CD4-positive, alpha-beta T cell treated with Interleukin-21 for 1 hour (primary cell): Measurements from ENCODE around the gene ZDHHC13.

ENCODE experiments used
- DNase-seq: peaks from one replicate; pipeline ENCODE4 v3.0.0-alpha.2; 2020

Gene ZDHHC13

DNA sequence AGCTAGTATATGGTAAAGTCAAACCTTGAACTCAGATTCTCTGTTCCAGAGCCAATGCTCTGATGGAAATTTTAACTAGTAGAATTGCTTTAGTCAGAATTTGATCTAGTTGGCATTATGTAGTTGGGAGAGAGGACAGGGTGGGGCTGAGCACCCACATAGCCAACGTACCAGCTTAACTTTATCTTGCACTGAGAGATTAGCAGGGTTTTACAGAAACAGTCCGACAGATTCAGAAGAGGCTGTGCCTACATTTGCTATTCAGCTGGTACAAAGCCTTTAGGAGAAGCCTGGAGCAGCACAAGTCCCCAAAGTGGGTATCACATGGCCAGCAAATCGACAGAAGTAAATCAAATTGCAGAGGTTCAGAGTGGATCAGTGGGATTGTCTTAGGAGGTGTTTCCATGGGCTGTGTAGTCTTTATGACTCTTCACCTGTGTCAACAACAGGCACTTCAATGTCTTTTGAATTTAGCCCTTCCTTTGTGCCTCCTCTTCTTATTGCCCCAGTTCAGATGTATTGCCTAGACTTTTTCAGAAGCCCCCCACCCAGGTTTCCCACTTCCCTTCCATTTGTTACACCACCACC lies 92.1 kb downstream of the ZDHHC13 start:
- DNase-seq, result no peak

DNA sequence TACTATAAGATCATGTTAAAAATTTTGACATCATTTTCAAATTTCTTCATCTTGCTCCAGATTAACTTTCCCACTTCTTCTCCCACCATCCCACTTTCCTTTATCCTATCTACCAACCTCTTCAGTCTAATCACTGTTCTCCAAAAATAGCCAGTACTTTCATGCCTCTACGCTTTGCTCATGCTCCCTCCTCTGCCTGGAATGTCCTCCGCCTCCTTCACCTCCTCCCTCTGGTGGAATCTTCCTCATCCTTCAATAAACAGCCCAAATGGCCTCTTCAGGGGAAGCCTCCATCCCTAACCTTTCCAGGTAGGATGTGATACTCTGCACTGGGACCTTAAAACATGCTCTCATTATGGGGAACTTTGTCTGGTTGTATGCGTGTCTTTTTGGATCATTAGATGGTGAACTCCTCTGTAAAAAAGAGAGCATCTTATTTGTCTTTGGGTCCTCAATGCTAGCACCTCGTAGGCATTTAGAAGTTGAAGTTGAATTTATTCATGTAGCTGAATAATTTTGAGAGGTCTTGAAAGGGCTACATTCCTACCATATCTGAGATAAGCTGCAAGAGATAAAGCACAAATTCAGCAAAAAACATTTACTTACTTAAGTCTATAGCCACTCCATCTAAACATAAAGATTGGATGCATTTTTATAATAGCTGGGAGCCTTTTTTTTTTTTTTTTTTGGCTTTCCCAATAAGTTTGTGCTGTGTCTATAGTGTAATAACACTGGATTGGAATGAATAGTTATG lies 92.8 kb downstream of the ZDHHC13 start:
- DNase-seq, result no peak

DNA sequence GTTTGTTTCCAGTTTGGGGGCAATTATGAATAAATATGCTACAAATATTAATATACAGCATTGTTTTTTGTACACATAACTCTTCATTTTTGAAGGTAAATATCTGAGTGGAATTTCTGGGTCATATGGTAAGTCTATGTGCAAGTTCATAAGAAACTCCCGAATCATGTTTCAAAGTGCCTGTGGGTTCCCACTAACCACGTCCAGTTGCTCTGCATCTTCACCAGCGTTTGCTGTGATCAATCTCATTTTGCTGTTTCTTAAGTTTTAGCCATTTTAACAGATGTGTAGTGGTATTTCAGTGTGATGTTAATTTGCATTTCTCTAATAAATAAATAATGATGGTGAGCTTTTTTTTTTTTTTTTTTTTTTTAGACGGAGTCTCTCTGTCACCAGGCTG lies 99.1 kb downstream of the ZDHHC13 start:
- DNase-seq, result no peak

DNA sequence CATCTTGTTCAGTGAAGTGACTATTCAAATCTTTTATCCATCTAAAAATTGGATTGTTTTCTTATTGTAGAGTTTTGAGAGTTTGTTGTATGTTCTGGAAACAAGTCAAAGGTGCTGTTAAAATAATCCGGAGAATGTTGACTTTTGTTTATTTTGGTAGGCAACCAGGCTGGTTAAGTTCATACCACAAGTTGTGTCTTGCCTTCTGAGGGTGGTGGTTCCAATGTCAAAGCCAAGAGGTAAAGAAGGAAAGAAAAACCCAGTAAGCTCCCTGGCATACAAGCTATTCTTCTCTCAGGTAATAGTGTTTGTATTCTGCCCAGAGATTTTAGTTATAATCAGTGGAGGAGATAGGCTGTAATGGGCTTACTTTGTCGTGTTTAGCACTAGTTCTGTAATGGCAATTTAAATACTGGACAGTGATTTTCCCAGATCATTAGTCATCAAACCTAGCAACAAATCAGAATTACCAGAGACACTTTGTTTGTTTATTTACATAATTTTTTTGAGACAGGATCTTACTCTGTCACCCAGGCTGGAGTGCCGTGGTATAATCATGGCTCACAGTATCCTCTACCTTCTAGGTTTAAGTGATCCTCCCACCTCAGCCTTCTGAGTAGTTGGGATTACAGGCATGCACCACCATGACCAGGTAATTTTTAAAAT lies 99.9 kb downstream of the ZDHHC13 start:
- no peak for DNase-seq

DNA sequence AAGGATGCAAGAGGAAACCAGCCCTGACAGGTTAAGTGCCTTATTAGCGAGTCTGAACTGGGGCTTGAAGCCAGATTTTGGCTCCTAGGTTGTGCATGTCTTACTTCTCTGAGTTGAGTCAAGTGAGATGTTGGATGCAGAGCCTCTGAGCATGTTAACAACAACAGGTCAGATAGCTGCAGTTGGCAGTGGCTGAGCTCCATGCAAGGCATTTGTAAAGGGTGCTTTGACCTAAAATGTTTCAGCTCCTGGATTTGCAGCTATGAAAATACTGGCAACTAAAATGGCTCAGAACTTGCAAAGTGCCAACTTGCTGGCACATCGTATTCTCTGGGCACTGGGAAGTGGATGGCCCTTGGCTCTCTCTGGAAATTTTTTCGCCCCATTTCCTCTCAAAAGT lies 101.2 kb downstream of the ZDHHC13 start:
- DNase-seq, result no peak

DNA sequence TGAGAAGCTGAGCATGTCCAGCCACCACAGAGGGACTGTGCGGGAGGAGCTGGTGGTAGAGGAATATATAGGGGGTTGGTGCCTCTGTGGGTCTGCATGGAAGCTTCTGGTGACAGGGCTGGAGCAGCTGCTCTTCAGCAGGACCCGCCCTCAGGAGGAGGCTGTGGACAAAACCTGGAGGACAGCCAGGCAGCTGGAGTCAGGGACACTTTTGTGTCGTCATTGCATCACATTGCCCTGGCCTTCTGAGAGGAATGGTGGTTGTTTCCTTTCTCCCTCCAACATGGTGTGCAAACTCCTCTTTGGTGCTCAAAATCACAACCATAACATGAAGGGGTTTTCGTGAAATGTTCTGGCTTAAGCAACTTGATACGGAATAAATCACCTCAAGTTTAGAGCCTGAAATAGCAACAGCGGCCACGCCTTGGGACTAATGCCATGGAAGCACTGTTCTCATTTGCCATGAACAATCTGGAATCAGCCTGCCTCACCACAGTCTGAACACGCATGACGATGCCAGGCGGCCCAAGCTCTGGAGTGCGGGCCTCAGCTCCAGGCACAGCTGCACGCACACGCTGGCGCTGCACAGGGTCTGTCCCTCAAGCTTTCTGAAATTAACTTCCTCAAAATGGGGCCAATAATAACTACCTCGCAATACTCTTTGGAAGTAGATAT lies 102.0 kb downstream of the ZDHHC13 start:
- no peak for DNase-seq

DNA sequence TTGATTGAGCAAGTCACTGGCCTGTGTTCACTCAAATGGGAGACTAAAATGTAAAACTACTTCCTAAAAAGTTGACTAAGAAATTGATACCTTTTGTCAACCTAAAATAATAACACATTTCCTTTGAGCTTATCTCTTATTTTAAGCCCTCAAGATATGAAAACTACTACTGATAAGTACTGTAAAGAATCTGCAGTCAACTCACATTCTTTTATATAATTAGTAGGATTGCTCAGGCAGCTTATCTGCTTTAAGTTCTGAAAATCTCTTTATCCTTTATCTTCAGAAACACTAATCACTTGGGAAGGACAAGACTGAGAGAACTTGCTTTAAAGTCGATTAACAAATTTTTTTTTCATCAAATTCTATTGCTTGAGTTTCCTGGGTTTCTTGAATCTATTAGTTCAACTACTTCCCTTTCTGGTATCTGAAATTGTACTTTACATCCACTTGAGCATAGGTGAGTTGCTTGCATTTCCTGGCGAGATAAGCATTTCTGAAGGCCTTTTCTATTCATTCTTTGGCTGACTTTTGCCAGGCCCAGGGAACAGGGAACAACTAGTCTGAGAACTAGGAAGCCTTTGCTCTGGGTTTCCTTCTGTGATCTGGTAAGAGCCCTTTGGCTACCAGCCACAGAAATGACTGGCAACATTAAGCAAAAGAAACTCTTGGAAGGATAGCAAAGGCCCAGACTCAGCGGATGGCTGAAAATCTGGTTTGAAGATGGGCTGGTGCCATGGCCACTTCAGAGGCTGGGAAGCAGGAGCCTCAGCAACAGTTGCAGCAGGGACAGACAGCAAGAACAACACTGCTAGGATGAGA lies 104.1 kb downstream of the ZDHHC13 start:
- no peak for DNase-seq

DNA sequence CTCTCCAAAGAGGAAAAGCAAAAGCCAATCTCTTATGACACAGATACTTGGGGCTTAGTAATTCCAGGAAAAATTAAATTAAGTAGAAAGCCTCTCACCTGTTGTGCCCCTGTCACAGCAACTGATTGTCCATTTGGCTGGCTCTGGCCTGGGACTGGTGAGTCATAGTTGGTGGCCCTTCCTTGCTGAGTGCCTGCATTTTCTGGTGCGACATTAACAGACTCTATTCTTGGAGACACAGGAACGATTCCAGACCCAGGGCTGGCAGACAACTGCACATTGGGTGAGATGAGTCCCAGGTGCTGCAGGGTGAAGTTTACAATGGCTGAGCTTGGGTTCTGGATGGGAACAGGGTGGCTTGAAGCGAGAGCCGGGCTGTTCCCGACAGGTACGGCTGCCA lies 108.2 kb downstream of the ZDHHC13 start:
- DNase-seq, result no peak

DNA sequence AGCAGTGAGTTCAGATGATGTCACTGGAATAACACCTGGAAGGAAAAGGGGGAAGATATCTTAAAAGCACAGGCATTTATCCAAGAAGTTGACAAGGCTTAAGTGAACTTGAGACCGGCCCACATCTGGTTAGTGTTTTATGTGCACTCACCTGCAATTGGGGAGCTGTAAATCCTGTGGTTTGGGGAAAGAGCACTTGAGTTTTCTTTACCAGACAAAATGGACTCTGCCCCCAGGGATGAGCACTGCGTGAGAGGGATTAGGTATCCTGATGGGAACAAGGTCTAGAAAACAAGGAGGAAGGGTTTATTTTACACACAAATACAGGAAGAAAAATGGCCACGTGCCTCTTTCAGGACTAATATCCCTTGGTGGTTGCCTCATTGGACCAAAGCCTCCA lies 108.6 kb downstream of the ZDHHC13 start:
- DNase-seq, result no peak
